Astrocyte of the hippocampus (primary cell): ENCODE measurements around the gene CRYBG1.
"Not testable (repeated sequence)": the region's sequence is repeated elsewhere in the genome, so short reads cannot be mapped to it uniquely, and the experiment has no call there.

Source experiments
- DNase-seq: peaks from one replicate; pipeline ENCODE4 v3.0.0; 2011; ENCODE audit warnings: low read depth, low spot score

Gene CRYBG1

DNA sequence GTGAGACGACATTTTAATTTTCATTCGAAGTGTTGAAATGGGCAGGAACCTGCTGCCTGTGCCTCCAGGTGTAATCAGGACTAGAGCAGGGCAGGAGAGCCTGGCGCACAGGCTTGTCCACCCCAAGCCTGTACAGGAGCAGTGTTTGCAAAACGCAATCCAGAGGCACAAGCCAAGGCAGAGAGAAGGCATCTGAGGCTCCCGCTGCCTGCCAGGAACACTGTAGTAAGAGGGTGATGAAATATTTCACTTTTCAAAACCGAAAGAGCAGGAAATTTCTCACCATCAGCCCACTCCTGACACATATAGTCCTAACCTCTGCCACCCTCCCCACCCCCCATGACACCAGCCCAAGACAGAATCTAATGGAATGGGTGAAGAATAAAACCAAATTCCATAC, 136.3 kb downstream of the CRYBG1 start:
- no peak for DNase-seq

DNA sequence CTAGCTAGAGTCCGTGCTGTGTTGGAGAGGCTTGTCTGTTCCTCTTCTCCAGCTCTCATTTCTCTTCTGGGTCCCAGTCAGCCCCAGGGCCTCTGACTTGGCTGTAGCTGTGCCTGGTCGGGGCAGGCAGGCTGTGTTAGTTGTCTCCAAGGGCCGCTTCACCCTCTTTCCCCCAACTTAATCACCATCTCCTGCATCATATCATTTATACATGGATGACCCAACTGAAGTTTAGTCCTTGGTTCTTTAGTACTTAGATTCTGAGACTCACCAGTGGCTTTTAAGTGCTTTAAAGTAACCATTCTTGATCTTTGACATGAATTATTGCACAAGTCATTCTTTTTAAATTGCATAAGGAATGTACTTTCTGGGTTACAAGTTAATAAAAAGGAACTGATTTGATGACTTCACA, 141.4 kb downstream of the CRYBG1 start:
- DNase-seq = no peak

DNA sequence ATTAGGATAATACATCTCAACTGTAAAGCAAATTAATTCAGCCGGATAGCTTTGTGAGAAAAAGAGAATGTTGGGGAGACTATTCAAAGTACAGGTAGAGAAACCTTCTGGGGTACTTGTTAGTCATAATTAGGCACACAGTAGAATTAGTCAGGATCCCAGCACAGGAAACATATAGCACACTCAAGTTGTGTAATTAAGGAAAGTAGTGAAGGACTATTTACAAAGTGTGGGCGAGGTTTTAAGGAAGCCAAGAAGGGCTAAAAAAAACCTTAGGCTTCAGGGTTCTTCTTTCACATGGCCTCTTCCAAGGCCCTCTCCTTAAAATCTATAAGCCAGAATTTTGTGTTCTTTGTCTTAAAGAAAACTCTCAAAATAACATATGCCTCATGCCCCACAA, 142.0 kb downstream of the CRYBG1 start:
- DNase-seq = no peak

DNA sequence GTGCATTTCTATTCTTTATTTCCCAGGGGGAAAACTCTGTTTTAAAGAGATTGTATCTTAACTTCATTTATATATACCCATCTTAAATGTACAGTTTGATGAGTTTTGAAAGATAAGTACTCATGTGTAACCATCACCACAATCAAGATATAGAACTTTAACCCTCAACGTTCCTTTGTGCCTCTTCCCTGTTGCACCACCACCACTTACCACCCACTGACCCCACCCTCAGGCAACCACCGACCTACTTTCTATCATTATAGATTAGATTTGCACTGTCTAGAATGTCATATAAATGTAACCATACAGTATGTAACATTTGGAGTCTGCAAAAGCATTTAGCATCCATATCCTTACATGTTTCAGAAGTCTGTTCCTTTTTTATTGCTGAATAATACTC, 147.8 kb downstream of the CRYBG1 start:
- DNase-seq = no peak

DNA sequence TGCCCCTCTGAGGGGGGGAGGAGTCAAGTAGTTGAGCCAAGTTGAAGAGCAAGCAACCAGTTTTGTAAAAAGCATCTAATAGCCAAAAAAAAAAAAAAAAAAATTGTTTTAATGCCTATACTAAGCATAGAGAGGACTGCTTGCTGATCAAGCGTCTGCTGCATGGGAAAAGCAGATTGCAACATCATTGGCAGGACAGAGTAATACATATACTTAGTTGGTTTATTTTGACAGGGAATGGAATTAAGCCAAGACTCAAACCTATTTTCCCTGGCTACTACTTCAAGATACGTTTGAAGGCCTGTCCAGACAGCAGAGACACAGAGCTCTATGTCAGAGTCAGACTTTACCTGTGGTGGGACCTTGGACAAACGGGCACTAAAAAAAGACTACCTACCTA, 148.3 kb downstream of the CRYBG1 start:
- no peak for DNase-seq

DNA sequence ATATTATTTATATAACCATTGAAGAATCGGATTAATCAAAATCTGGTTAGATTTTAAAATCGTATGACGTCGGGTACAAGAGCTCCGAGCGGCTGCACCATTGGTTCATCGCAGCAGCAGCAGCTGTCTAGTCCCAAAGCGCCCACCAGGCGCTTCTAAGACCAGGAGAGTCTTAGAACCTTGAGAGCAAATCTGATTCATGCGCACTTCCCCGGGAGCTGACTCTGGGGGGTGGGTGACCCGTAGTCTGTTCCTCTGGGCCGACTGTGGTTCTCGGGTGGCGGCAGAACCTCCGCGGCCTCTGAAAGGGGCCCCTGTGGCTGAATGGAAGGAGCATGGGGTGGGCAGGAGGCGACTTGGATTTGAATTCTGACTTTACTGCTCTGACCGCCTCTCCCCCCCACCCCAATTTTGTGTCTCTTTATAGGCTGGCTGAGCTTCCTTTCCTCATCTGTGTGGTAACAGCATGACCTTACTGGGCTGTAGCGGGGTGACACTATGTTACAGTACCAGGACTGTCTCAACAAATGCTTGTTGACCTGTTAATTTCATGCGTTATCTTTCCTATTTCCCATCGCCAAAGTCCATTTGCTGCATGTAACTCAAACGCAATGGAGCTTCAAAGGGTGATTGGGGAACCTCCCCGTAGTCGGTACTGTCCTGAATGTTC, 149.0 kb downstream of the CRYBG1 start:
- DNase-seq = peak; percentile 26

DNA sequence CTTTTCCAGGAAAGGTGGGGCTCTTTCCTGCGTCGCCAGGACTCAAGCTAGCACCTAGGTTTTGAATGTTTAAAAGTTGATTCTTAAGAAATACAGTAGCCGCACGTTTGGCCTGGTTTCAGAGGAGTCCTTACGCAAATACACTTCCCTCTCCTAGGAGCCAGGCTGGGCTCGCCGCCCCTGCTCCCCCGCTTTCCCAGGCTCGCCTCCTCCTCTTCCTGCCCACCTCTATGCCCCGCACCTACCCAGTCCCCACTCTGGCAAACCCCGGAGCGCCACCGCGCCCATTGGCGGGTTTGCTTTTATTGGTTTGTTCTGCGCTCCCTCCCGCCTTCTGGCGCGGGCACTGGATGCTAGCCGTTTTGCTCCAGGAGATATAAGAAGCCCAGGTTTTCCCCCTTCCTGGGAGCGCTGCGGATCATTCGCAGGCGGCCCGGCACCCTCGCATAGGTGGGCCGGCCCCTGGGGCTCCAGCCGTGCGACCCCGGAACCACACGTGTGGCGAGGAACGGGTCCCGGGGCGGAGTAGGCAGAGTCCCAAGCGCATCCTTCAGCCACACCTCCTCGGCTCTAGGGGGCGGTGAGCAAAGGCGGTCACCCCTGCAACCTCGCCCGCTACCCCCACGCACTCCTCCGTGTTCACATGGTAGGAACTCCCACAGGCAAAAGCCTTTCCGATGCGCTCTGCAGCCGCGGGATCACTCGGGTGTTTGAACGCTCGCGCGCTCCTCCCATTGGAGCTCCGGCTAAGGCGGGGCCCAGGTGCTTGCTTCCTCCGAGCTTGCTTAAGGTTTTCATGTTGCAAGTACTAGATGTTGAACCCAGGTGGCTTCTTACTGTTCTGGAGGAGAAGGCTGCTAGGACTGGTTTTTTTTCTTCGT, 149.8 kb downstream of the CRYBG1 start:
- peak; percentile 57 for DNase-seq

DNA sequence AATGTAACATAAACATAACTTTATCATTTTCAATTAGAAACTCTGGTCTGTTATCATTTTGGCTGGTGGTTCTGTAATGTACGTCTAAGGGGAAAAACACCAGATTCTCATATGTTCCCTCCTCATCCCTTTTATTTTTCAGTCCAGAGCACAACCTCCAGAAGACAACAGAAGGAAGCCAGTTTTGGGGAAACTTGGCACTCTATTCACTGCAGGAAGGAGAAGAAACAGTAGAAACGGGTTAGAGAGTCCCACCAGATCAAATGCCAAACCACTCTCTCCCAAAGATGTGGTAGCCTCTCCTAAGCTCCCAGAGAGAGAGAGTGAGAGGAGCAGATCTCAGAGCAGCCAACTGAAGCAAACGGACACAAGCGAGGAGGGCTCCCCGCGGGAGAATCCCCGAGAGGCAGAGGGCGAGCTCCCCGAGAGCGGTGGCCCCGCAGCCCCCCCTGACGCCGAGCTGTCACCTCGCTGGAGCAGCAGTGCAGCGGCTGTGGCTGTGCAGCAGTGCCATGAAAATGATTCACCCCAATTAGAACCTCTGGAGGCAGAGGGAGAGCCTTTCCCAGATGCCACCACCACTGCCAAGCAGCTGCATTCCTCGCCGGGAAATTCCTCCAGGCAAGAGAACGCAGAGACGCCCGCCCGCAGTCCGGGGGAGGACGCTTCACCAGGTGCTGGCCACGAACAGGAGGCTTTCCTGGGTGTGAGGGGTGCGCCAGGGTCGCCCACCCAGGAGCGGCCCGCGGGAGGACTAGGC, 151.0 kb downstream of the CRYBG1 start:
- DNase-seq = peak; percentile 75

DNA sequence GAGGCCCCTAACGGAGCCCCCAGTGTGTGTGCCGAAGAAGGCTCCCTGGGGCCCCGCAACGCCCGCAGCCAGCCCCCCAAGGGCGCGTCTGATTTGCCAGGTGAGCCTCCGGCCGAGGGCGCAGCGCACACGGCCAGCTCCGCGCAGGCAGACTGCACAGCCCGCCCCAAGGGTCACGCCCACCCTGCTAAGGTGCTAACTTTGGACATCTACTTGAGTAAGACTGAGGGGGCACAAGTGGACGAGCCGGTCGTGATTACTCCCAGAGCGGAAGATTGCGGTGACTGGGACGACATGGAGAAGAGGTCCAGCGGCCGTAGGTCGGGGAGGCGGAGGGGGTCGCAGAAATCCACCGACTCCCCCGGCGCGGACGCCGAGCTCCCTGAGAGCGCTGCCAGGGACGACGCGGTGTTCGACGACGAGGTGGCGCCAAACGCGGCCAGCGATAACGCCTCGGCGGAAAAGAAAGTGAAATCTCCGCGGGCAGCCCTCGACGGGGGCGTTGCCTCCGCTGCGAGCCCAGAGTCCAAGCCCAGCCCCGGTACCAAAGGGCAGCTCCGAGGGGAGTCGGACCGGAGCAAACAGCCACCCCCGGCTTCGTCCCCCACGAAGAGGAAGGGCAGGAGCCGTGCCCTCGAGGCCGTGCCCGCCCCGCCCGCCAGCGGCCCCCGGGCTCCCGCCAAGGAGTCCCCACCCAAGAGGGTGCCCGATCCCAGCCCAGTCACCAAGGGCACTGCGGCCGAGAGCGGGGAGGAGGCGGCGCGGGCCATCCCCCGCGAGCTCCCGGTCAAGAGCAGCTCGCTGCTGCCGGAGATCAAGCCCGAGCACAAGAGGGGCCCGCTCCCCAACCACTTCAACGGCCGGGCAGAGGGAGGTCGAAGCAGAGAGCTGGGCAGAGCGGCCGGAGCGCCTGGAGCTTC, 151.8 kb downstream of the CRYBG1 start:
- DNase-seq = peak; percentile 75

DNA sequence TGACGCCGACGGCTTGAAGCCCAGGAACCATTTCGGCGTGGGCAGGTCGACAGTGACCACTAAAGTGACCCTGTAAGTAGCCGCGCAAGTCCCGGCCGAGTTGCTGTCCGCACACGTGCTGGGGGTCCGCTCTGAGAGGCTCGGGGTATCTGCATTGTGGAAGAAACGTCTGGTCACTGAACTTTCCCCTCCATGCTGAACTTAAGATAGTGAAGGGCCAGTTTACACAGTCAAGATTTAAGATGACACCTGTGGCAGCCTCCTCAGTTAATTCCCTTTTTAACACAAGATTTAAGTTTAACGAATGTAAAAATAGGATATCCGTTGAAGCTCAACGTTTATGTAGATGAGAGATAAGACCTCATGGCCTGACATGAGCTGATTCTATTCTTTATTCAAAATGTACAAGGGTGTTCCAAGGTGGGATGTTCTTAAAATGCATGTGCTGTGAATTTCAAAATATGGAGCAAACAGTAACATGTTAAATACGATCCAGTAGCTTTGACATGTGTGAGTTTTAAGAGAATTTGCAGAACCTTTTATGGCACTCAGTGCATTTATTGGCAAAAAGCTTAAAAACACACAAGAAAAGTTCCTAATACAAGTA, 152.6 kb downstream of the CRYBG1 start:
- no peak for DNase-seq

DNA sequence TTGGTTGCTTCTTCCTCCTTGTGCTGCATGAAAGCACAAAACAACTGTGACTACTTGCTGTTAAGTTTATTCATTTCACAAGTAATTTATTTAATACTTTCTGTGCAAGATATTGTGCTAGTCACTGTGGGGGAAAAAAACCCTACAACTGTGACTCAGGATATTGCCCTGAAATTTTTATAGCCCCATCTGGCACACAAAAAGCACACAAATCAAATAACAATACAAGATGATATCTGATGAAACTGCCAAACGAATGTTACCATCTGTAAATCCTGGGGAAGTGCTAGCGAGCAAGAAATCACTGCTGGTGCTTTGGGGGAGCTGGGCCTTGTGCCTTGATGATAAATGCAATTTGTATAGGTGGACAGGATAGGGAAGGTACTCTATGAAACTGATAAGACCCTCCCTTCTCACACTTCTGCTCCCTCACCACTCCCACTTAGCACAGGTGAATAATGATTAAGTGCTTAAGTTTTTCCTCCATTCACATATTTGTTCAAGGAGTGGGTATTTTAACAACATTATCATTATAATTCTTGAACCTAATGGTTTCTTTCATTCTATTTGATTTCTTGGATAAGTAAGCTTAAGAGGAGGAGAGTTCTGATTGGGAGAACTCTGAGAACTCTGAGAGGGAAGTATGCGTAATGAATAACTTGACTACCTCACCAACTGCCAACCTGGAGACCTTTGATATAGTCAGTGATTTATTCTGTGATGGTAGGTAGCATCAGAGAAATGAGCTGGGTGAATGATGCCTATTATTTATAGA, 153.5 kb downstream of the CRYBG1 start:
- DNase-seq = no peak

DNA sequence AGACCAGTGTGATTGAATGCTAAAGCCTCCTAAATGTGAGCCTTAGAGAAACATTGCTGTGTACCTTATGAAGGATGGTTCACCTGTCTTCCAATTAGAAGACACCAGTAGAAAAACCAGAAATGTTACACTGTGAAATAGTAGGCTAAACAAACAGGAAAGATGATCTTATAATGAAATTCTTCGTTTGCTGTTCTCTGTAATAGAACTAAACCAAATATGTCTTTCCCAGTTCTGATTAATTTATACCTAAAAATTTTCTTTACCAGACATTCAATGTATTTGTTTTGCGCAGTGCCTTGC, 154.0 kb downstream of the CRYBG1 start:
- DNase-seq = no peak

DNA sequence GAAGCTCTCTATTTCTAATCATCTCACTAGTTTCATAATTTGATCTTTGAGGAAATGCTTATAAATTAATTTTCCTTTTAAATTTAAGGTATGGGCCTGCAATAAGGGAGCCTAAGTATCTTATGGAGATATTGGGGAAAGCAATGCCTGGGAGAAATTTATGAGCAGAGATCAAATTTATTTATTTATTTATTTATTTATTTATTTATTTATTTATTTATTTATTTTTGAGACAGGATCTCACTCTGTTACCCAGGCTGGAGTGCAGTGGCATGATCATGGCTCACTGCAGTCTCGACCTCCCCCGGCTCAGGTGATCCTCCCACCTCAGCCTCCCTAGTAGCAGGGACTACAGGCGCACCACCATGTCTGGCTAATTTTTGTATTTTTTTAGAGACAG, 155.1 kb downstream of the CRYBG1 start:
- DNase-seq = not testable (repeated sequence)

DNA sequence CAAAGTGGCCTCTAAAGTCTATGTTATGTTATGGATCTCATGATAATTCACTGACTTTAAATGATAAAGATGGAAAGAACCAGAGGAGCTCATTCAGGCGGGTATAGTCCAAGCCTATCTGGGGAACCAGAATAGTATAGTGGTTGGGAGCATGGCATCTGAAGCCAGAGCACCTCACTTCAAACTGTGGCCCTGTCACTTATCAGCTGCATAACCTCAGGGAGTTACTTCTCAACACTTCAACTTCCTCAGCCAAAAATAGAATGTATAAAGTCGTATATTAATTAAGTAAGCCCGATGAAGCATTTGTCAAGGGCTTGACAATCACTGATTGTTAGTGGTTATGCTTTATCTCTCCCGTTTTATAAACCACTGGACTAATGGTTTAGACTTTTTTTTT, 156.1 kb downstream of the CRYBG1 start:
- no peak for DNase-seq

DNA sequence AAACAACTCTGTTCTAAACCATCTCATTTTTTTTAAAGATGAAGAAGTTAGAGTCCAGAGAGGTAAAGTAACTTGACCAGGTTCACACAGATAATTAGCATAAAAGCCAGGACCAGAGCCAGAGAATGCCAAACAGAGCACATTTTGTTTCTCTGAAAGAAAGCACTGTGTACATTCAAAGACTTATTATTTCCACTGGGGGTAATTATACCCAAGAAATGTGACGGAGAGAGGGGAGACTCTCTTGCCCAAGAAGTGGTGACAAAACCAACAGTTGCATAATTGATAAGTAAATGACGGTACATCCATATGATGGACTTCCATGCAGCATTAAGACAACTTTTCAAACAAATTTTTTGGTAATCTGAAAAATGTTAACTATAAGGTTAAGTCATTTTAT, 157.2 kb downstream of the CRYBG1 start:
- DNase-seq = peak; percentile 63

DNA sequence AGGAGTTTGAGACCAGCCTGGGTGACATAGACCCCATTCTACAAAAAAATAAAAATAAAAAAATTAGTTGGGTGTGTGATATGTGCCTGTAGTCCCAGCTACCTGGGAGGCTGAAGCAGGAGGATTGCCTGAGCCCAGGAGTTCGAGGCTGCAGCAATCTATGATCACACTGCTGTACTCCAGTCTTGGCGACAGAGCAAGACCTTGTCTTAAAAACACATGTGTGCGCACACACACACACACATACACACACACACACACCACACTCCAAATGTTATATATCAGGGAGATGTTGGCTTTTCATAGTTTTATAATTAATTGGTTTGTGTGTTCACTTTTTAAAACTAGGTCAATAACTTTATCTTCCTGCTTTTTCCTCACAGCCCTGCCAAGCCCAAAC, 158.2 kb downstream of the CRYBG1 start:
- DNase-seq = no peak

DNA sequence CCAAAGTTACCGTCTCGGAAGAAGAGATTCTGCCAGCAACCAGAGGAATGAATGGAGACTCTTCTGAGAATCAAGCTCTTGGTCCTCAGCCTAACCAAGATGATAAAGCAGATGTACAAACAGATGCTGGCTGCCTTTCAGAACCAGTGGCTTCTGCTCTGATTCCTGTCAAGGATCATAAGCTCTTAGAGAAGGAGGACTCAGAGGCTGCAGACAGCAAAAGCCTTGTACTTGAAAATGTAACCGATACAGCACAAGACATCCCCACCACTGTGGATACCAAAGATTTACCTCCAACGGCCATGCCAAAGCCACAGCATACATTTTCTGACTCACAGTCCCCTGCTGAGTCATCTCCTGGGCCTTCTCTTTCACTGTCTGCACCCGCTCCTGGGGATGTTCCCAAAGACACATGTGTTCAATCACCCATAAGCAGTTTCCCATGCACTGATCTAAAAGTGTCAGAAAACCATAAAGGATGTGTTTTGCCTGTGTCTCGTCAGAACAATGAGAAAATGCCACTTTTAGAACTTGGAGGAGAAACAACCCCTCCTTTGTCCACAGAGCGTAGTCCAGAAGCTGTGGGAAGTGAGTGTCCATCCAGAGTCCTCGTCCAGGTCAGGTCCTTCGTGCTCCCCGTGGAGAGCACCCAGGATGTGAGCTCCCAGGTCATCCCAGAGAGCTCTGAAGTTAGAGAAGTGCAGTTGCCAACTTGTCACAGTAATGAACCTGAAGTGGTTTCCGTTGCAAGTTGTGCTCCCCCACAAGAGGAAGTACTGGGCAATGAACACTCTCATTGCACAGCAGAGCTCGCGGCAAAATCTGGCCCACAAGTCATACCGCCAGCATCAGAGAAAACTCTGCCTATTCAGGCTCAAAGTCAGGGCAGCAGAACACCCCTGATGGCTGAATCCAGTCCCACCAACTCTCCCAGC, 159.2 kb downstream of the CRYBG1 start:
- peak; percentile 91 for DNase-seq

DNA sequence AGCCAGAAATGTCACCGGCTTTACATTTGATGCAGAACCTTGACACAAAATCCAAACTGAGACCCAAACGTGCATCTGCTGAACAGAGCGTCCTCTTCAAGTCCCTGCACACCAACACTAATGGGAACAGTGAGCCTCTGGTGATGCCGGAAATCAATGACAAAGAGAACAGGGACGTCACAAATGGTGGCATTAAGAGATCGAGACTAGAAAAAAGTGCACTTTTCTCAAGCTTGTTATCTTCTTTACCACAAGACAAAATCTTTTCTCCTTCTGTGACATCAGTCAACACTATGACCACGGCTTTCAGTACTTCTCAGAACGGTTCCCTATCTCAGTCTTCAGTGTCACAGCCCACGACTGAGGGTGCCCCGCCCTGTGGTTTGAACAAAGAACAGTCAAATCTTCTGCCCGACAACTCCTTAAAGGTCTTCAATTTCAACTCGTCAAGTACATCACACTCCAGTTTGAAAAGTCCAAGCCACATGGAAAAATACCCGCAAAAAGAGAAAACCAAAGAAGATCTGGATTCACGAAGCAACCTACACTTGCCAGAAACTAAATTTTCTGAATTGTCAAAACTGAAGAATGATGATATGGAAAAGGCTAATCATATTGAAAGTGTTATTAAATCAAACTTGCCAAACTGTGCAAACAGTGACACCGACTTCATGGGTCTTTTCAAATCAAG, 160.3 kb downstream of the CRYBG1 start:
- DNase-seq = no peak
